SK-N-SH (cell line): ENCODE results near the gene TEN1. TPM values are rescaled to one million over a fixed set of nuclear protein-coding genes. Genes with fewer than 3 reads are reported as not detected.

Source experiments
- CTCF ChIA-PET: fragments of 300-600, 350-600 bp; formaldehyde crosslinking; extraction: SDS; loops from one replicate; lab custom pipeline; 2021; lab: Yijun Ruan, JAX
- POLR2A ChIA-PET: fragments of 350-600 bp; sonication (Branson Sonifier 250); formaldehyde crosslinking; extraction: SDS; loops from one replicate; lab custom pipeline; 2020; ENCODE audit warnings: antibody characterized with exemption, inconsistent platforms; lab: Yijun Ruan, JAX
- DNase-seq: peaks from one replicate; pipeline ENCODE4 v3.0.0; 2012
- H2AFZ ChIP-seq: fragments of 200-600 bp; sonication (generic); 2 replicates; pipeline ENCODE4 v1.8.1; 2016; ENCODE audit warnings: antibody characterized with exemption, mild to moderate bottlenecking, low read depth
- H3F3A ChIP-seq: fragments of 200-600 bp; sonication (generic); replicated peaks from 2 replicates; pipeline ENCODE3; 2016; ENCODE audit warnings: antibody characterized with exemption, mild to moderate bottlenecking; ENCODE audit not compliant: insufficient read depth
- H3K27ac ChIP-seq, 2 experiments: fragments of 200-500 bp in 1 of 2; fragments of 200-600 bp in 1 of 2; sonication (Bioruptor generic) in 1 of 2; sonication (generic), shearing (Covaris generic) in 1 of 2; 2 replicates each; pipeline versions ENCODE4 v1.5.1 to v1.6.1; 2014 to 2016; ENCODE audit warnings: low read depth in 2 of 2, inconsistent platforms in 1 of 2, low read length in 1 of 2, mild to moderate bottlenecking in 1 of 2, mixed read lengths in 1 of 2
- H3K27me3 ChIP-seq: fragments of 200-600 bp; sonication (generic), shearing (Covaris generic); 2 replicates; pipeline ENCODE4 v1.6.1; 2016; ENCODE audit warnings: mixed run types; ENCODE audit not compliant: insufficient read depth
- H3K36me3 ChIP-seq, 2 experiments: fragments of 200-500 bp in 1 of 2; fragments of 200-600 bp in 1 of 2; sonication (Bioruptor generic) in 1 of 2; sonication (generic) in 1 of 2; replicated peaks in 1 of 2; 2 replicates each; pipeline versions ENCODE3 to v1.5.1; 2014 to 2016; ENCODE audit warnings: low read length in 1 of 2, mild to moderate bottlenecking in 1 of 2; ENCODE audit not compliant: insufficient read depth in 2 of 2, control insufficient read depth in 1 of 2
- H3K4me1 ChIP-seq, 2 experiments: fragments of 200-500 bp in 1 of 2; fragments of 200-600 bp in 1 of 2; sonication (Bioruptor generic) in 1 of 2; sonication (generic), shearing (Covaris generic) in 1 of 2; 2 replicates each; pipeline versions ENCODE4 v1.5.1 to v1.6.1; 2014 to 2016; ENCODE audit warnings: low read depth in 1 of 2, low read length in 1 of 2, mixed run types in 1 of 2; ENCODE audit not compliant: insufficient read depth in 2 of 2, control insufficient read depth in 1 of 2
- H3K4me2 ChIP-seq: fragments of 200-600 bp; sonication (generic), shearing (Covaris generic); 2 replicates; pipeline ENCODE4 v1.6.1; 2017; ENCODE audit warnings: mixed run types
- H3K4me3 ChIP-seq, 2 experiments: fragments of 200-500 bp in 1 of 2; fragments of 200-600 bp in 1 of 2; sonication (Bioruptor generic) in 1 of 2; sonication (generic), shearing (Covaris generic) in 1 of 2; 2 replicates each; pipeline versions ENCODE4 v1.5.1 to v1.8.1; 2014 to 2016; ENCODE audit warnings: low read depth in 2 of 2, inconsistent platforms in 1 of 2, low read length in 1 of 2, mild to moderate bottlenecking in 1 of 2, mixed read lengths in 1 of 2, moderate library complexity in 1 of 2
- H3K79me2 ChIP-seq: fragments of 200-600 bp; sonication (generic); 2 replicates; pipeline ENCODE4 v1.8.1; 2017; ENCODE audit warnings: mild to moderate bottlenecking; ENCODE audit not compliant: insufficient read depth
- H3K9ac ChIP-seq: fragments of 200-600 bp; sonication (generic); 2 replicates; pipeline ENCODE4 v1.6.1; 2017; ENCODE audit warnings: mixed run types
- H3K9me2 ChIP-seq: fragments of 200-600 bp; sonication (generic); 2 replicates; pipeline ENCODE4 v1.6.1; 2017; ENCODE audit warnings: mixed run types
- H3K9me3 ChIP-seq: fragments of 200-600 bp; sonication (generic); 2 replicates; pipeline ENCODE4 v1.6.1; 2017; ENCODE audit warnings: mixed run types, mild to moderate bottlenecking, moderate library complexity
- H4K20me1 ChIP-seq: fragments of 200-600 bp; sonication (generic); 2 replicates; pipeline ENCODE4 v1.6.1; 2017; ENCODE audit warnings: mild to moderate bottlenecking, mixed run types; ENCODE audit not compliant: insufficient read depth
- CHD2 ChIP-seq: fragments of 150-350 bp; IDR thresholded peaks from 2 replicates; pipeline ENCODE4 v1.6.1; 2018; ENCODE audit warnings: low read length; ENCODE audit not compliant: partially characterized antibody
- EZH2phosphoT487 ChIP-seq: fragments of 200-600 bp; sonication (generic); IDR thresholded peaks from 2 replicates; pipeline ENCODE4 v1.6.1; 2017; ENCODE audit warnings: low read depth, mixed run types, mild to moderate bottlenecking, antibody characterized with exemption, moderate library complexity, borderline replicate concordance
- FOXJ3 ChIP-seq: sonication (generic); formaldehyde crosslinking; IDR thresholded peaks from 2 replicates; pipeline ENCODE4 v1.5.1; 2020; ENCODE audit warnings: mild to moderate bottlenecking, missing genetic modification reagents
- GABPA ChIP-seq: IDR thresholded peaks from 2 replicates; pipeline ENCODE4 v1.4.0; 2012; ENCODE audit warnings: low read depth, mild to moderate bottlenecking
- MEF2A ChIP-seq: IDR thresholded peaks from 2 replicates; pipeline ENCODE4 v1.4.0; 2012; ENCODE audit warnings: low read depth, borderline replicate concordance
- NRF1 ChIP-seq: IDR thresholded peaks from 2 replicates; pipeline ENCODE4 v1.6.1; 2012; ENCODE audit warnings: low read depth, mild to moderate bottlenecking, low read length
- POLR2AphosphoS5 ChIP-seq: IDR thresholded peaks from 2 replicates; pipeline ENCODE4 v1.6.1; 2012; ENCODE audit warnings: low read depth, low read length
- RAD21 ChIP-seq: IDR thresholded peaks from 2 replicates; pipeline ENCODE4 v1.6.1; 2012; ENCODE audit warnings: mild to moderate bottlenecking, low read length
- RFX5 ChIP-seq: IDR thresholded peaks from 2 replicates; pipeline ENCODE4 v1.6.1; 2012; ENCODE audit warnings: mild to moderate bottlenecking, improper control_type of control experiment, low read length
- SIN3A ChIP-seq: IDR thresholded peaks from 2 replicates; pipeline ENCODE4 v1.6.1; 2012; ENCODE audit warnings: low read depth, mild to moderate bottlenecking, low read length, moderate library complexity, borderline replicate concordance
- TAF1 ChIP-seq: IDR thresholded peaks from 2 replicates; pipeline ENCODE4 v1.6.1; 2012; ENCODE audit warnings: low read depth, mild to moderate bottlenecking, low read length, moderate library complexity, borderline replicate concordance
- TEAD4 ChIP-seq: IDR thresholded peaks from 2 replicates; pipeline ENCODE4 v1.4.0; 2012; ENCODE audit warnings: mild to moderate bottlenecking, borderline replicate concordance; ENCODE audit not compliant: insufficient read depth
- YY1 ChIP-seq: IDR thresholded peaks from 2 replicates; pipeline ENCODE4 v1.4.0; 2012; ENCODE audit warnings: low read depth, mild to moderate bottlenecking
- WGBS: methylation state at CpG from one replicate; pipeline ENCODE4 v1.1.6; 2017; ENCODE audit warnings: low lambda C conversion rate; 5-methylcytosine and 5-hydroxymethylcytosine counted together
- polyA plus RNA-seq, 3 experiments: library from polyadenylated mRNA; depleted of rRNA; stranded (reverse); fragments of >200 nt; gene quantifications; 2 replicates each; pipeline ENCODE4 v1.2.3, GENCODE V29; 2012
- TF ChIP-seq, protein P1 (sequence below): IDR thresholded peaks from 2 replicates; pipeline ENCODE4 v1.4.0; 2012; ENCODE audit warnings: low read depth, borderline replicate concordance
- TF ChIP-seq, protein P2 (sequence below): fragments of 200-600 bp; sonication (generic); IDR thresholded peaks from 2 replicates; pipeline ENCODE4 v1.6.1; 2017; ENCODE audit warnings: antibody characterized with exemption, mild to moderate bottlenecking, moderate library complexity
- TF ChIP-seq, protein P3 (sequence below): fragments of 150-350 bp; IDR thresholded peaks from 2 replicates; pipeline ENCODE4 v1.6.1; 2016; ENCODE audit warnings: mild to moderate bottlenecking, low read depth, low read length
- TF ChIP-seq, protein P4 (sequence below): IDR thresholded peaks from 2 replicates; pipeline ENCODE4 v1.4.0; 2012; ENCODE audit warnings: low read depth
- TF ChIP-seq, protein P5 (sequence below): IDR thresholded peaks from 2 replicates; pipeline ENCODE4 v1.4.0; 2012; ENCODE audit warnings: low read depth, borderline replicate concordance
- TF ChIP-seq, protein P6 (sequence below): fragments of 150-350 bp; IDR thresholded peaks from 2 replicates; pipeline ENCODE4 v1.6.1; 2017; ENCODE audit warnings: antibody characterized with exemption, low read length, low read depth, borderline replicate concordance

TEN1 gene
- polyA plus RNA-seq, 1 of the 3 experiments (the other 2 are of a cell fraction), result 33.6 TPM

DNA sequence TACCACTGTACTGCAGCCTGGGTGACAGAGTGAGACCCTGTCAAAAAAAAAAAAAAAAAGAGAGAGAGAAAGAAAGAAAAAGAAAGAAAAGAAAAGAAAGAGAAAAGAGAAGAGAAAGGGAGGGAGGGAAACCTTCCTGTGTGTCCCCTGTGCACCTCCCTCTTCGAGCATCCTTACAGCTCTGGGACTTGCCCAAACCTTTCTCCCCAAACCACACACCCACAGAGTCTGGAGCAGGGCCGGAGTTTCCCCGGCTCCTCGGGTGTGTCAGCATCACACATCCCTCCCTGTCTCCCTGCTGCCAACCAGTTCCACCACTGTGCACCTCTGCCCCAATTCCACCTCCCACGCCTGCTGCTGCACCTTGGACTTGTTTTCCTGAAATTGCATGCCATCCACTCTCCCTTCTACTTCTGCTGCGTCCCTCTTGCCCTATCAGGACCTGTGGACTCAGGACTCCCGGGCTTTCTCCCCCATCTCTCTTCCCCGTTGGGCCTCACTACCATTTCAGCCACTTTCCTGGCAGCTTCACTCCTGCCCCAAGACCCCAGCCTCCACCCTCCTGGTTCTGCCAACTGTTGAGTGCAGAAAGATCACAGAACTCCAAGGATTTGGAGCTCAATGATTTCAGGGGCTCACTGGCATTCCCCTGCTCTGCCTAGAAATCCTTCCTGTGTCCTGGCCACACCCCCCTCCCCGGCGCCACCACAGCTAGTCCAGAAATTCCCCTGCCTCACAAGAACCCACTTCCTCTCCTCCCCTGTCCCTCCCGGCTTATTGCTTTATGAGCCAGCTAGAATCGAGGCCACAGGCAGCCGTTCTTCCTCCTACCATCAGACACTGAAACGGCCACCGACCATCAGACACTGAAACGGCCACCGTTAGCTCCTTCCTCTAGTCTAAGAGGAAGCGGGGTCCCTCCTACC, 17.9 kb downstream of the TEN1 start (continued):
- TF ChIP-seq, protein P1, sequence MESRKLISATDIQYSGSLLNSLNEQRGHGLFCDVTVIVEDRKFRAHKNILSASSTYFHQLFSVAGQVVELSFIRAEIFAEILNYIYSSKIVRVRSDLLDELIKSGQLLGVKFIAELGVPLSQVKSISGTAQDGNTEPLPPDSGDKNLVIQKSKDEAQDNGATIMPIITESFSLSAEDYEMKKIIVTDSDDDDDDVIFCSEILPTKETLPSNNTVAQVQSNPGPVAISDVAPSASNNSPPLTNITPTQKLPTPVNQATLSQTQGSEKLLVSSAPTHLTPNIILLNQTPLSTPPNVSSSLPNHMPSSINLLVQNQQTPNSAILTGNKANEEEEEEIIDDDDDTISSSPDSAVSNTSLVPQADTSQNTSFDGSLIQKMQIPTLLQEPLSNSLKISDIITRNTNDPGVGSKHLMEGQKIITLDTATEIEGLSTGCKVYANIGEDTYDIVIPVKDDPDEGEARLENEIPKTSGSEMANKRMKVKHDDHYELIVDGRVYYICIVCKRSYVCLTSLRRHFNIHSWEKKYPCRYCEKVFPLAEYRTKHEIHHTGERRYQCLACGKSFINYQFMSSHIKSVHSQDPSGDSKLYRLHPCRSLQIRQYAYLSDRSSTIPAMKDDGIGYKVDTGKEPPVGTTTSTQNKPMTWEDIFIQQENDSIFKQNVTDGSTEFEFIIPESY, result no peak
- TF ChIP-seq, protein P2, sequence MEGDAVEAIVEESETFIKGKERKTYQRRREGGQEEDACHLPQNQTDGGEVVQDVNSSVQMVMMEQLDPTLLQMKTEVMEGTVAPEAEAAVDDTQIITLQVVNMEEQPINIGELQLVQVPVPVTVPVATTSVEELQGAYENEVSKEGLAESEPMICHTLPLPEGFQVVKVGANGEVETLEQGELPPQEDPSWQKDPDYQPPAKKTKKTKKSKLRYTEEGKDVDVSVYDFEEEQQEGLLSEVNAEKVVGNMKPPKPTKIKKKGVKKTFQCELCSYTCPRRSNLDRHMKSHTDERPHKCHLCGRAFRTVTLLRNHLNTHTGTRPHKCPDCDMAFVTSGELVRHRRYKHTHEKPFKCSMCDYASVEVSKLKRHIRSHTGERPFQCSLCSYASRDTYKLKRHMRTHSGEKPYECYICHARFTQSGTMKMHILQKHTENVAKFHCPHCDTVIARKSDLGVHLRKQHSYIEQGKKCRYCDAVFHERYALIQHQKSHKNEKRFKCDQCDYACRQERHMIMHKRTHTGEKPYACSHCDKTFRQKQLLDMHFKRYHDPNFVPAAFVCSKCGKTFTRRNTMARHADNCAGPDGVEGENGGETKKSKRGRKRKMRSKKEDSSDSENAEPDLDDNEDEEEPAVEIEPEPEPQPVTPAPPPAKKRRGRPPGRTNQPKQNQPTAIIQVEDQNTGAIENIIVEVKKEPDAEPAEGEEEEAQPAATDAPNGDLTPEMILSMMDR, result no peak
- TF ChIP-seq, protein P3, sequence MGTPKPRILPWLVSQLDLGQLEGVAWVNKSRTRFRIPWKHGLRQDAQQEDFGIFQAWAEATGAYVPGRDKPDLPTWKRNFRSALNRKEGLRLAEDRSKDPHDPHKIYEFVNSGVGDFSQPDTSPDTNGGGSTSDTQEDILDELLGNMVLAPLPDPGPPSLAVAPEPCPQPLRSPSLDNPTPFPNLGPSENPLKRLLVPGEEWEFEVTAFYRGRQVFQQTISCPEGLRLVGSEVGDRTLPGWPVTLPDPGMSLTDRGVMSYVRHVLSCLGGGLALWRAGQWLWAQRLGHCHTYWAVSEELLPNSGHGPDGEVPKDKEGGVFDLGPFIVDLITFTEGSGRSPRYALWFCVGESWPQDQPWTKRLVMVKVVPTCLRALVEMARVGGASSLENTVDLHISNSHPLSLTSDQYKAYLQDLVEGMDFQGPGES, result no peak
- TF ChIP-seq YY1 (no peak), GABPA (no peak), RAD21 (no peak), SIN3A (no peak)

DNA sequence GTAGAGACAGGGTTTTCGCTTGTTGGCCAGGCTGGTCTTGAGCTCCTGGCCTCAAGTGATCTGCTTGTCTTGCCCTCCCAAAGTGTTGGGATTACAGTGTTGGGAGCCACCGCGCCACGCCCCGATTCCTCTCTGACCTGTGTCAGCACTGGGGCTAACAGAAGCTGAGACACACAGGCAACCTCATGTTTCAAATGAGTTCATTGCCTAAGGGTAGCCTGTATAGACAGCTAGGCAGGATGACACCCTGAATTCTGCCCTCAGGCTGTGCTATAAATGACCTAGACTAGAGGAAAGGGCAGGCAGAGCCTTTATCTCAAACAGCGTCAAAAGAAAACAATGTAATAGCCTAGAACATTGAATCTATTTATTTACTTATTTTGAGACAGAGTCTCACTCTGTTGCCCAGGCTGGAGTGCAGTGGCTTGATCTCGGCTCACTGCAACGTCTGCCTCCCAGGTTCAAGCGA, 19.3 kb downstream of the TEN1 start:
- Histone ChIP-seq H3K36me3 (no peaks in the 10 kb centered on the region), H3K9me3 (no peaks in the 10 kb centered on the region), H3K9ac (no peak overlapping the region), H3K4me2 (no peak overlapping the region), H3K4me3 (no peak overlapping the region), H3K27ac (no peak overlapping the region), H4K20me1 (no peaks in the 10 kb centered on the region), H3F3A (peaks cover 7% of the 10 kb centered on the region), H3K27me3 (no peaks in the 10 kb centered on the region), H2AFZ (no peak overlapping the region), H3K79me2 (no peaks in the 10 kb centered on the region), H3K9me2 (no peaks in the 10 kb centered on the region), H3K4me1 (0 out of 4 replicates have a peak, but pooled peaks cover 0 to 7% of the 10 kb centered on the region in 2 experiments)
- DNase-seq, result no peak
- ChIA-PET CTCF (interaction anchor here (0.6 to 10.2 kb wide), 8 partner anchors 8 to 147 kb away, joined by 3 to 231 read pairs (median 14); partner anchors contain the start of gene MRPL38), POLR2A (interaction anchor here (0.6 kb wide), 1 partner anchor 84 kb away, joined by 3 read pairs; no protein-coding TSS in a partner anchor)
- 90% methylated on average over 9 of the region's 9 CpGs for WGBS
- TF ChIP-seq, protein P4, sequence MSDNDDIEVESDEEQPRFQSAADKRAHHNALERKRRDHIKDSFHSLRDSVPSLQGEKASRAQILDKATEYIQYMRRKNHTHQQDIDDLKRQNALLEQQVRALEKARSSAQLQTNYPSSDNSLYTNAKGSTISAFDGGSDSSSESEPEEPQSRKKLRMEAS, result no peak
- TF ChIP-seq, protein P5, sequence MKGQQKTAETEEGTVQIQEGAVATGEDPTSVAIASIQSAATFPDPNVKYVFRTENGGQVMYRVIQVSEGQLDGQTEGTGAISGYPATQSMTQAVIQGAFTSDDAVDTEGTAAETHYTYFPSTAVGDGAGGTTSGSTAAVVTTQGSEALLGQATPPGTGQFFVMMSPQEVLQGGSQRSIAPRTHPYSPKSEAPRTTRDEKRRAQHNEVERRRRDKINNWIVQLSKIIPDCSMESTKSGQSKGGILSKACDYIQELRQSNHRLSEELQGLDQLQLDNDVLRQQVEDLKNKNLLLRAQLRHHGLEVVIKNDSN, result no peak
- no peak for TF ChIP-seq POLR2AphosphoS5
- no peak for TF ChIP-seq CHD2
- TF ChIP-seq, protein P6, sequence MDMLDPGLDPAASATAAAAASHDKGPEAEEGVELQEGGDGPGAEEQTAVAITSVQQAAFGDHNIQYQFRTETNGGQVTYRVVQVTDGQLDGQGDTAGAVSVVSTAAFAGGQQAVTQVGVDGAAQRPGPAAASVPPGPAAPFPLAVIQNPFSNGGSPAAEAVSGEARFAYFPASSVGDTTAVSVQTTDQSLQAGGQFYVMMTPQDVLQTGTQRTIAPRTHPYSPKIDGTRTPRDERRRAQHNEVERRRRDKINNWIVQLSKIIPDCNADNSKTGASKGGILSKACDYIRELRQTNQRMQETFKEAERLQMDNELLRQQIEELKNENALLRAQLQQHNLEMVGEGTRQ, result no peak
- no peak for TF ChIP-seq MEF2A
- TF ChIP-seq, protein P1, result no peak
- no peak for TF ChIP-seq NRF1
- no peak for TF ChIP-seq EZH2phosphoT487
- TF ChIP-seq FOXJ3 (CRISPR knock-in tag), result no peak
- TF ChIP-seq RAD21, result no peak
- no peak for TF ChIP-seq TAF1
- no peak for TF ChIP-seq TEAD4
- no peak for TF ChIP-seq RFX5
